ENCODE results near the gene PCF11.

Gene PCF11

GRCh38 chr11:83140691-83141455 lies 16.1 kb upstream of the PCF11 start:
- no peak for TF ChIP-seq ZFX (IDR thresholded peaks at IDR 0.05; ENCODE audit: borderline replicate concordance)
- TF ChIP-seq, protein P1, sequence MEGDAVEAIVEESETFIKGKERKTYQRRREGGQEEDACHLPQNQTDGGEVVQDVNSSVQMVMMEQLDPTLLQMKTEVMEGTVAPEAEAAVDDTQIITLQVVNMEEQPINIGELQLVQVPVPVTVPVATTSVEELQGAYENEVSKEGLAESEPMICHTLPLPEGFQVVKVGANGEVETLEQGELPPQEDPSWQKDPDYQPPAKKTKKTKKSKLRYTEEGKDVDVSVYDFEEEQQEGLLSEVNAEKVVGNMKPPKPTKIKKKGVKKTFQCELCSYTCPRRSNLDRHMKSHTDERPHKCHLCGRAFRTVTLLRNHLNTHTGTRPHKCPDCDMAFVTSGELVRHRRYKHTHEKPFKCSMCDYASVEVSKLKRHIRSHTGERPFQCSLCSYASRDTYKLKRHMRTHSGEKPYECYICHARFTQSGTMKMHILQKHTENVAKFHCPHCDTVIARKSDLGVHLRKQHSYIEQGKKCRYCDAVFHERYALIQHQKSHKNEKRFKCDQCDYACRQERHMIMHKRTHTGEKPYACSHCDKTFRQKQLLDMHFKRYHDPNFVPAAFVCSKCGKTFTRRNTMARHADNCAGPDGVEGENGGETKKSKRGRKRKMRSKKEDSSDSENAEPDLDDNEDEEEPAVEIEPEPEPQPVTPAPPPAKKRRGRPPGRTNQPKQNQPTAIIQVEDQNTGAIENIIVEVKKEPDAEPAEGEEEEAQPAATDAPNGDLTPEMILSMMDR (IDR thresholded peaks at IDR 0.05): no peak
- no peak overlapping the region for H3K27ac ChIP-seq

GRCh38 chr11:83147895-83148294 lies 9.0 kb upstream of the PCF11 start:
- TF ChIP-seq, protein P1 (IDR thresholded peaks at IDR 0.05): no peak
- TF ChIP-seq ZFX (IDR thresholded peaks at IDR 0.05; ENCODE audit: borderline replicate concordance): no peak
- no peak overlapping the region for H3K27ac ChIP-seq

DNA sequence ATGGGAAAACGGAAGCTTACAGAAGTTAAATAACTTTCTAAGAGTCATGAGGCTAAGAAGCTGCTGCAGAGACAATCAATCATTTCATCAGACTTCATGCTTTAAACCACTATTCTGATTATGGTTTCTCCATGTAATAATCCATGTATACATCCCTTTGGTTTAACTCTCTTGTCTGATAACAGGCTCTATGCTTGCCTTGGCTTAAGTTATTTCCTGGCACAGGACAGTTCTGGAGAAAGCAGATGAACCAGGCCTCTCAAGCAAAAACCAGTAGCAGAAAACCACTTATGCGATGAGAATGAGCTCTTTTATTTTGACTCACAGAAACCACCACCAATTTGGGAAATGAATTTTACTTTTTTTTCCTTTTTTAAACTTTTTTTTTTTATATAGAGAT lies 6.5 kb upstream of the PCF11 start:
- TF ChIP-seq, protein P1 (IDR thresholded peaks at IDR 0.05): no peak
- no peak for TF ChIP-seq ZFX (IDR thresholded peaks at IDR 0.05; ENCODE audit: borderline replicate concordance)
- H3K27ac ChIP-seq: no peak overlapping the region

DNA sequence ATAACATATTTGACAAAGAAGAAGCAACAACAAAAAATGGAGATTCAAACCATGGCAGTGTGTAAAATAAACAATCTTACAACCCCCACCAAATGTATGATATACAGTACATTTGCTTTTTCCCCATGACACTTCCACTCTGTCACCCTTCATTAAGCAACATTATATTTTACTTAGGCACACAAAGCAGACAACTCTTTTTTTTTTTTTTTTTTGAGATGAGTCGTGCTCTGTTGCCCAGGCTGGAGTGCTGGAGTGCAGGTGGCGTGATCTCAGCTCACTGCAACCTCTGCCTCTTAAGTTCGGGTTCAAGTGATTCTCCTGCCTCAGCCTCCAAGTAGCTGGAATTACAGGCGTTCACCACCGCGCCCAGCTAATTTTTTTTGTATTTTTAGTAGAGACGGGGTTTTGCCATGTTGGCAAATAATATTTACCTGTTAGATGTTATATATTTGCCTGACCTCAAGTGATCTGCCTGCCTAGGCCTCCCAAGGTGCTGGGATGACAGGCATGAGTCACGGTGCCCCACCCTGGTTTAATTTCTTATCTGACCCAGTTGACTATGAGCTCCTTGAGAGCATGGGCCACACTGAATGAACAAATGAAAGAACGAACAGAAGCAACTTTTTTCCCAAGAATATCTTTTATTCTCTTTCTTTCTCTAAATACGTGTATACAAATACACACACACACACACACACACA lies 5.5 kb upstream of the PCF11 start:
- no peak for TF ChIP-seq ZFX (IDR thresholded peaks at IDR 0.05; ENCODE audit: borderline replicate concordance)
- TF ChIP-seq, protein P1 (IDR thresholded peaks at IDR 0.05): no peak
- H3K27ac ChIP-seq: no peak overlapping the region

DNA sequence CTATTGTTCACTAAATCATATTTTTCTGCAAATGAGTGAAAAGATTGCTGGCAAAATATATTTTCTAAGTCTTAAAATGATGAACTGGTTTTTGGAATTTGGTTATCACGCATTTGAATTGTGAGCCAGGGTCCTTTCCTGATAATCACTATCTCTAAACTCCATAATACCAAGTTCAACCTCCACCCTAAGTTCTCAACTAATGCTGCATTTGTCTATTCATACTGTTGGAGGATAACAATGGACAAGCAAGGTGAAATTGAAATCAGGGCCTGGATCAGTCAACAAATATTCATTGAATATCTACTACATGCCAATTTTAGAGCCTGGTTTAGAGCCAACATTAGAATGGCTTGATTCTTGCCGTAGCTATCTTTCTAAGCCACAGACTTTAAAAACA lies 4.7 kb upstream of the PCF11 start:
- TF ChIP-seq, protein P1 (IDR thresholded peaks at IDR 0.05): no peak
- TF ChIP-seq ZFX (IDR thresholded peaks at IDR 0.05; ENCODE audit: borderline replicate concordance): no peak

DNA sequence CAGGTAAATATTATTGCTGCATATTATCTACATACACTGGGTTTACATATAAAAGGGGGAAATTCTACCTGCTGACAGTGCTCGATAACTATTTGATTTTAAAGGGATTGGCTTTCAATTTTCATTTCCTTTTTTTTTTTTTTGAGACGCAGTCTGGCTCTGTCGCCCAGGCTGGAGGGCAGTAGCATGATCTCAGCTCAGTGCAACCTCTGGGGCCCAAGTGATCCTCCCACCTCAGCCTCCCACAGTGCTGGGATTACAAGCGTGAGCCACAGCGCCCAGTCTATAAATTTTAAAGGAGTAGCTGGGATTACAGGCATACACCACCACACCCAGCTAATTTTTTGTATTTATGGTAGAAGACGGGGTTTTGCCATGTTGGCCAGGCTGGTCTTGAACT lies 3.2 kb upstream of the PCF11 start:
- no peak overlapping the region for H3K27ac ChIP-seq
- no peak for TF ChIP-seq ZFX (IDR thresholded peaks at IDR 0.05; ENCODE audit: borderline replicate concordance)
- TF ChIP-seq, protein P1 (IDR thresholded peaks at IDR 0.05): no peak

More for the DNA sequence above, 4.7 kb upstream of the PCF11 start:
- no peak overlapping the region for H3K27ac ChIP-seq

Measured in 22Rv1 (cell line).